HCT116 (cell line): ENCODE measurements around the gene SCFD2.

ENCODE experiments used
- CEBPB ChIP-seq: IDR thresholded peaks from 2 replicates; pipeline ENCODE4 v1.6.1; 2012; ENCODE audit warnings: low read depth
- EZH2 ChIP-seq: fragments of 200-600 bp; sonication (generic); IDR thresholded peaks from 2 replicates; pipeline ENCODE4 v1.6.1; 2017; ENCODE audit warnings: antibody characterized with exemption, mixed run types
- EZH2phosphoT487 ChIP-seq: fragments of 200-600 bp; IDR thresholded peaks from 2 replicates; pipeline ENCODE4 v1.6.1; 2018; ENCODE audit warnings: antibody characterized with exemption, borderline replicate concordance
- POLR2A ChIP-seq: IDR thresholded peaks from 2 replicates; pipeline ENCODE4 v1.7.0; 2011; ENCODE audit warnings: borderline replicate concordance; ENCODE audit not compliant: insufficient read depth, insufficient read length; ENCODE audit errors: extremely low read depth
- SIN3A ChIP-seq: IDR thresholded peaks from 2 replicates; pipeline ENCODE4 v1.6.1; 2012; ENCODE audit warnings: low read depth
- TCF7L2 ChIP-seq: IDR thresholded peaks from 2 replicates; pipeline ENCODE4 v1.7.0; 2011; ENCODE audit warnings: borderline replicate concordance, inconsistent platforms; ENCODE audit not compliant: insufficient read depth, insufficient read length; ENCODE audit errors: extremely low read depth
- ZNF274 ChIP-seq: fragments of 200-500 bp; sonication (Bioruptor generic); IDR thresholded peaks from 2 replicates; pipeline ENCODE4 v1.6.1; 2014; ENCODE audit warnings: mild to moderate bottlenecking, low read depth, low read length, inconsistent platforms
- TF ChIP-seq, protein P1 (sequence below), 3 experiments: fragments of 200-600 bp in 1 of 3; sonication (generic) in 1 of 3; IDR thresholded peaks in 2 of 3; conservative IDR thresholded peaks in 1 of 3; 2 replicates each; pipeline ENCODE4 v1.5.1; 2012 to 2017; ENCODE audit warnings: low read depth in 2 of 3, low read length in 2 of 3, antibody characterized with exemption in 1 of 3, borderline replicate concordance in 1 of 3, control low read depth in 1 of 3, mild to moderate bottlenecking in 1 of 3, mixed read lengths in 1 of 3, mixed run types in 1 of 3, moderate library complexity in 1 of 3; ENCODE audit not compliant: insufficient read depth in 1 of 3
- TF ChIP-seq, protein P2 (sequence below): IDR thresholded peaks from 2 replicates; pipeline ENCODE4 v1.6.1; 2012

DNA sequence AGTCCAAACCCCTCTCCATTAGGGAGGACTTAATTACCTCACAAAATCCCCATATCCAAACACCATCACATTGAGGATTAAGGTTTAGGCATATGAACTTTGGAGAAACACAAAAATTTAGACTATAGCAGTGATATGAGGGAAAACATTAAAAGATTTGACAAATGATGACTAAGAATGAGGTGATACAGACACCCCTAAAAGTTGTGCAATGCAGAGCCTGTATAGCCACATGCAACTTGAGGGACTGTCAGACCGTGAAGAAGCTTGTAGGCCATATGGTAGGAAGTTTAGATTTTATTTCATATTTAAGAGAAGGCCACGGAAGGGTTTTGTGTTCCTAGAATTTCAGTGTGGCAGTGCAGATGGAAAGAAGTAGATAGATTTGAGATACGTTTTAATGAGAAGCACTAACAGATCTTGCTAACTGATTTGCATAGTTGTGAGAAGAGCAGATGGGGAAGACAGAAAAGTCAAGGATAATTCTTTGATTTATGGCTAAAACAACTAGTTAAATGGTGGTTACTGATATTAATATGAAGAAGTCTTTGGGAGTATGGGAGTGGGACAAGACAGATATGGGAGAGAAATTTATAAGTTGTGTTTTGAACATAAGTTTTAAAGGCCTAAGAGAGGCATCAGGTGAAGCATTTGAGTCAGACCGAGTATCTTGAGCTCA lies 6.1 kb upstream of the SCFD2 start:
- TF ChIP-seq, protein P1, sequence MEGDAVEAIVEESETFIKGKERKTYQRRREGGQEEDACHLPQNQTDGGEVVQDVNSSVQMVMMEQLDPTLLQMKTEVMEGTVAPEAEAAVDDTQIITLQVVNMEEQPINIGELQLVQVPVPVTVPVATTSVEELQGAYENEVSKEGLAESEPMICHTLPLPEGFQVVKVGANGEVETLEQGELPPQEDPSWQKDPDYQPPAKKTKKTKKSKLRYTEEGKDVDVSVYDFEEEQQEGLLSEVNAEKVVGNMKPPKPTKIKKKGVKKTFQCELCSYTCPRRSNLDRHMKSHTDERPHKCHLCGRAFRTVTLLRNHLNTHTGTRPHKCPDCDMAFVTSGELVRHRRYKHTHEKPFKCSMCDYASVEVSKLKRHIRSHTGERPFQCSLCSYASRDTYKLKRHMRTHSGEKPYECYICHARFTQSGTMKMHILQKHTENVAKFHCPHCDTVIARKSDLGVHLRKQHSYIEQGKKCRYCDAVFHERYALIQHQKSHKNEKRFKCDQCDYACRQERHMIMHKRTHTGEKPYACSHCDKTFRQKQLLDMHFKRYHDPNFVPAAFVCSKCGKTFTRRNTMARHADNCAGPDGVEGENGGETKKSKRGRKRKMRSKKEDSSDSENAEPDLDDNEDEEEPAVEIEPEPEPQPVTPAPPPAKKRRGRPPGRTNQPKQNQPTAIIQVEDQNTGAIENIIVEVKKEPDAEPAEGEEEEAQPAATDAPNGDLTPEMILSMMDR (IDR thresholded peaks at IDR 0.05 in 2 of 3, conservative IDR thresholded peaks at IDR 0.05 in 1 of 3; ENCODE audit: borderline replicate concordance in 1 of 3, insufficient read depth in 1 of 3, low read depth in 2 of 3, low read length in 2 of 3) = no peak
- TF ChIP-seq EZH2phosphoT487 (no peak), SIN3A (no peak), EZH2 (no peak), CEBPB (no peak), TCF7L2 (no peak), POLR2A (no peak), ZNF274 (no peak)
- TF ChIP-seq, protein P2, sequence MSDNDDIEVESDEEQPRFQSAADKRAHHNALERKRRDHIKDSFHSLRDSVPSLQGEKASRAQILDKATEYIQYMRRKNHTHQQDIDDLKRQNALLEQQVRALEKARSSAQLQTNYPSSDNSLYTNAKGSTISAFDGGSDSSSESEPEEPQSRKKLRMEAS = no peak
